ENCODE results near the gene BNIP1.

BNIP1 gene

DNA sequence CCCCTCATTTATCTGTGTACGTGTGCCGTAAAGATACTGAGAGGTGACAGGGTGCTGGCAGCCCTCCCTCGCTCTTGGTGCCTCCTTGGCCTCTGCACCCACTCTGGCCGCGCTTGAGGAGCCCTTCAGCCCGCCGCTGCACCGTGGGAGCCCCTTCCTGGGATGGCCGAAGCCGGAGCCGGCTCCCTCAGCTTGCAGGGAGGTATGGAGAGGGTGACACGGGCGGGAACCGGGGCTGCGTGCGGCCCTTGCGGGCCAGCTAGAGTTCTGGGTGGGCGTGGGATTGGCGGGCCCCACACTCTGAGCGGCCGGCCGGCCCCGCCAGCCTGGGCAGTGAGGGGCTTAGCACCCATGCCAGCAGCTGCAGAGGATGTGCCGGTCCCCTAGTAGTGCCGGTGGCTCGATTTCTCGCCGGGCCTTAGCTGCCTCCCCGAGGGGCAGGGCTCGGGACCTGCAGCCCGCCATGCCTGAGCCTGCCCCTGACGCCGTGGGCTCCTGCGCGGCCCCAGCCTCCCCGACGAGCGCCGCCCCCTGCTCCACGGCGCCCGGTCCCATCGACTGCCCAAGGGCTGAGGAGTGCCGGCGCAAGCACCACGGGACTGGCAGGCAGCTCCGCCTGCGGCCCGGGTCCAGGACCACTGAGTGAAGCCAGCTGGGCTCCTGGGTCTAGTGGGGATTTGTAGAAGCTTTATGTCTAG is 69.1 kb downstream of the BNIP1 start:
- DNase-seq (ENCODE audit: low read depth) = no peak
